ENCODE measurements around the gene RAB6A.
"Not testable (repeated sequence)": the region's sequence is repeated elsewhere in the genome, so short reads cannot be mapped to it uniquely, and the experiment has no call there.

RAB6A gene

GRCh38 chr11:73705053-73705452 is 55.8 kb downstream of the RAB6A start:
- no peak overlapping the region for H2AK5ac ChIP-seq (ENCODE audit: low read length)
- no peak overlapping the region for H4K91ac ChIP-seq (ENCODE audit: low read depth, low read length)
- H3K27me3 ChIP-seq (ENCODE audit: insufficient read depth, low read length) = no peaks in the 10 kb centered on the region
- no peaks in the 10 kb centered on the region for H3K79me2 ChIP-seq (ENCODE audit: control insufficient read depth, insufficient read depth, low read length, poor library complexity)
- no peak overlapping the region for H3K14ac ChIP-seq (ENCODE audit: low read length)
- no peaks in the 10 kb centered on the region for H3K4me1 ChIP-seq (ENCODE audit: control insufficient read depth in 1 of 2, insufficient read depth in 2 of 2, low read length in 2 of 2)
- H4K8ac ChIP-seq (ENCODE audit: low read depth, low read length) = no peak overlapping the region
- no peak overlapping the region for H3K4me3 ChIP-seq (ENCODE audit: low read depth, low read length)
- no peak for DNase-seq
- no peak overlapping the region for H3K23ac ChIP-seq (ENCODE audit: low read length)
- no peak overlapping the region for H4K12ac ChIP-seq (ENCODE audit: low read depth, low read length)
- no peak overlapping the region for H2BK5ac ChIP-seq (ENCODE audit: low read depth, low read length, poor library complexity)
- no peaks in the 10 kb centered on the region for H3K79me1 ChIP-seq (ENCODE audit: low read length)
- H3K36me3 ChIP-seq (ENCODE audit: control insufficient read depth in 1 of 2, insufficient read depth in 2 of 2, low read length in 2 of 2) = peaks cover 18 to 28% of the 10 kb centered on the region in 2 experiments
- no peak overlapping the region for H3K9ac ChIP-seq (ENCODE audit: low read length)
- no peak overlapping the region for H2AFZ ChIP-seq (ENCODE audit: insufficient read depth, low read length, poor library complexity)
- H2BK12ac ChIP-seq (ENCODE audit: low read length) = no peak overlapping the region
- H2BK120ac ChIP-seq (ENCODE audit: insufficient read depth, low read length, poor library complexity) = no peak overlapping the region
- H3K18ac ChIP-seq (ENCODE audit: low read length) = no peak overlapping the region
- no peak overlapping the region for H3K4ac ChIP-seq (ENCODE audit: low read depth, low read length)
- WGBS (ENCODE audit: extremely low coverage, insufficient coverage, insufficient read length) = no CpG with 5 or more reads among the region's 1 CpG
- no peaks in the 10 kb centered on the region for H3K9me3 ChIP-seq (ENCODE audit: insufficient read depth, low read depth, low read length)
- H3K4me2 ChIP-seq (ENCODE audit: low read length) = no peak overlapping the region
- no peak overlapping the region for H3K27ac ChIP-seq (ENCODE audit: low read depth, low read length)

DNA sequence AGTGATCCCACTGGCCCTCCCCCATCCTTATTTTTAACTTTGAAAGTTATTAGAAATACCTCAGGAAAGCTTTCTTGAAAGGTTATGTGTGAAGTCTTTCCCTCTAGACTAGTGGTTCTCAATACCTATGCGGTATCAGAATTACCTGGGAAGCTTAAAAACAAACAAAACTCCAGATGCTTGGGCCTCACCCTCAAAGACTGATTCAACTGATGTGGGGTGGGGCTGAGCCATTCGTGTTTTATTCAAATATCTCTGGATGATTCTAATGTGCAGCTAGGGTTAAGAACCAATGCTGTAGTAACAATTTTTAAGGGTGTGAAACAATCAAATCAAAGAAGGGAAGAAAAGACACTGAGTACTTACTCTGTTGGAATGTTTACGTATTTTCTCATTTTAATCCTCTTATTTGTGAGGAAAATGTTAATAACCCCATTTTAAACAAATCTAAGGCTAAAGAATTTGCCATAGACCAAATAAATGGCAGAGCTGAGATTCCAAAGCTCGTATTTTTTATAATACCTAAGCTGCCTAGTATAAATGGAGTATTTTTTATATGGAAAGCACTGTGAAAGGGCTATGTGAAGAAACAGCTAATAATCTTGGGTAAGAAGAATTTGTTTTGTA is 66.9 kb downstream of the RAB6A start:
- no peak overlapping the region for H2BK5ac ChIP-seq (ENCODE audit: low read depth, low read length, poor library complexity)
- H3K4ac ChIP-seq (ENCODE audit: low read depth, low read length) = no peak overlapping the region
- no peak overlapping the region for H3K4me3 ChIP-seq (ENCODE audit: low read depth, low read length)
- H3K27me3 ChIP-seq (ENCODE audit: insufficient read depth, low read length) = no peaks in the 10 kb centered on the region
- no peak overlapping the region for H3K4me2 ChIP-seq (ENCODE audit: low read length)
- H3K18ac ChIP-seq (ENCODE audit: low read length) = no peak overlapping the region
- H4K8ac ChIP-seq (ENCODE audit: low read depth, low read length) = no peak overlapping the region
- no peak overlapping the region for H3K27ac ChIP-seq (ENCODE audit: low read depth, low read length)
- no peak overlapping the region for H3K14ac ChIP-seq (ENCODE audit: low read length)
- no peaks in the 10 kb centered on the region for H3K9me3 ChIP-seq (ENCODE audit: insufficient read depth, low read depth, low read length)
- no peak overlapping the region for H2BK120ac ChIP-seq (ENCODE audit: insufficient read depth, low read length, poor library complexity)
- H3K79me1 ChIP-seq (ENCODE audit: low read length) = no peaks in the 10 kb centered on the region
- no peak overlapping the region for H3K9ac ChIP-seq (ENCODE audit: low read length)
- no peaks in the 10 kb centered on the region for H3K79me2 ChIP-seq (ENCODE audit: control insufficient read depth, insufficient read depth, low read length, poor library complexity)
- no peak overlapping the region for H2BK12ac ChIP-seq (ENCODE audit: low read length)
- DNase-seq = no peak
- no peak overlapping the region for H2AK5ac ChIP-seq (ENCODE audit: low read length)
- H3K23ac ChIP-seq (ENCODE audit: low read length) = no peak overlapping the region
- no peak overlapping the region for H4K91ac ChIP-seq (ENCODE audit: low read depth, low read length)
- no peaks in the 10 kb centered on the region for H3K4me1 ChIP-seq (ENCODE audit: control insufficient read depth in 1 of 2, insufficient read depth in 2 of 2, low read length in 2 of 2)
- WGBS (ENCODE audit: extremely low coverage, insufficient coverage, insufficient read length) = no CpG with 5 or more reads among the region's 4 CpGs
- H4K12ac ChIP-seq (ENCODE audit: low read depth, low read length) = no peak overlapping the region
- H3K36me3 ChIP-seq (ENCODE audit: control insufficient read depth in 1 of 2, insufficient read depth in 2 of 2, low read length in 2 of 2) = peaks cover 8 to 19% of the 10 kb centered on the region in 2 experiments
- H2AFZ ChIP-seq (ENCODE audit: insufficient read depth, low read length, poor library complexity) = no peak overlapping the region

GRCh38 chr11:73680687-73681086 is 80.2 kb downstream of the RAB6A start:
- Histone ChIP-seq H3K9me3 (ENCODE audit: insufficient read depth, low read depth, low read length) (no peaks in the 10 kb centered on the region), H3K18ac (ENCODE audit: low read length) (no peak overlapping the region), H3K4ac (ENCODE audit: low read depth, low read length) (no peak overlapping the region)

GRCh38 chr11:73676552-73676951 is 84.3 kb downstream of the RAB6A start:
- not testable (repeated sequence) for H3K9ac ChIP-seq (ENCODE audit: low read length); H3K4ac ChIP-seq (ENCODE audit: low read depth, low read length); H2BK120ac ChIP-seq (ENCODE audit: insufficient read depth, low read length, poor library complexity); H2AK5ac ChIP-seq (ENCODE audit: low read length); H3K27ac ChIP-seq (ENCODE audit: low read depth, low read length); H3K79me2 ChIP-seq (ENCODE audit: control insufficient read depth, insufficient read depth, low read length, poor library complexity); H3K18ac ChIP-seq (ENCODE audit: low read length); H2BK5ac ChIP-seq (ENCODE audit: low read depth, low read length, poor library complexity); H3K4me1 ChIP-seq (ENCODE audit: control insufficient read depth in 1 of 2, insufficient read depth in 2 of 2, low read length in 2 of 2); H3K79me1 ChIP-seq (ENCODE audit: low read length); H3K14ac ChIP-seq (ENCODE audit: low read length); H3K23ac ChIP-seq (ENCODE audit: low read length); H3K27me3 ChIP-seq (ENCODE audit: insufficient read depth, low read length); DNase-seq; H2AFZ ChIP-seq (ENCODE audit: insufficient read depth, low read length, poor library complexity); H3K4me2 ChIP-seq (ENCODE audit: low read length); H4K12ac ChIP-seq (ENCODE audit: low read depth, low read length); H2BK12ac ChIP-seq (ENCODE audit: low read length); H3K9me3 ChIP-seq (ENCODE audit: insufficient read depth, low read depth, low read length); H3K4me3 ChIP-seq (ENCODE audit: low read depth, low read length); H4K91ac ChIP-seq (ENCODE audit: low read depth, low read length); H4K8ac ChIP-seq (ENCODE audit: low read depth, low read length)
- peaks cover 5 to 16% of the 10 kb centered on the region in 2 experiments for H3K36me3 ChIP-seq (ENCODE audit: control insufficient read depth in 1 of 2, insufficient read depth in 2 of 2, low read length in 2 of 2)
- no CpG with 5 or more reads among the region's 5 CpGs for WGBS (ENCODE audit: extremely low coverage, insufficient coverage, insufficient read length)

More at GRCh38 chr11:73680687-73681086, 80.2 kb downstream of the RAB6A start:
- Histone ChIP-seq H3K27ac (ENCODE audit: low read depth, low read length) (no peak overlapping the region), H4K12ac (ENCODE audit: low read depth, low read length) (no peak overlapping the region), H3K14ac (ENCODE audit: low read length) (no peak overlapping the region), H2BK120ac (ENCODE audit: insufficient read depth, low read length, poor library complexity) (no peak overlapping the region), H2BK5ac (ENCODE audit: low read depth, low read length, poor library complexity) (no peak overlapping the region), H2AK5ac (ENCODE audit: low read length) (no peak overlapping the region), H3K23ac (ENCODE audit: low read length) (no peak overlapping the region), H3K9ac (ENCODE audit: low read length) (no peak overlapping the region), H2BK12ac (ENCODE audit: low read length) (no peak overlapping the region), H4K91ac (ENCODE audit: low read depth, low read length) (no peak overlapping the region), H2AFZ (ENCODE audit: insufficient read depth, low read length, poor library complexity) (no peak overlapping the region), H3K4me3 (ENCODE audit: low read depth, low read length) (no peak overlapping the region), H4K8ac (ENCODE audit: low read depth, low read length) (no peak overlapping the region), H3K79me2 (ENCODE audit: control insufficient read depth, insufficient read depth, low read length, poor library complexity) (no peaks in the 10 kb centered on the region), H3K79me1 (ENCODE audit: low read length) (no peaks in the 10 kb centered on the region), H3K4me2 (ENCODE audit: low read length) (no peak overlapping the region), H3K27me3 (ENCODE audit: insufficient read depth, low read length) (no peaks in the 10 kb centered on the region), H3K36me3 (ENCODE audit: control insufficient read depth in 1 of 2, insufficient read depth in 2 of 2, low read length in 2 of 2) (peaks cover 12% of the 10 kb centered on the region in 2 experiments), H3K4me1 (ENCODE audit: control insufficient read depth in 1 of 2, insufficient read depth in 2 of 2, low read length in 2 of 2) (no peaks in the 10 kb centered on the region)
- WGBS (ENCODE audit: extremely low coverage, insufficient coverage, insufficient read length) = no CpG with 5 or more reads among the region's 2 CpGs
- no peak for DNase-seq
